Measurements from ENCODE around the gene PTPRM.

PTPRM gene

DNA sequence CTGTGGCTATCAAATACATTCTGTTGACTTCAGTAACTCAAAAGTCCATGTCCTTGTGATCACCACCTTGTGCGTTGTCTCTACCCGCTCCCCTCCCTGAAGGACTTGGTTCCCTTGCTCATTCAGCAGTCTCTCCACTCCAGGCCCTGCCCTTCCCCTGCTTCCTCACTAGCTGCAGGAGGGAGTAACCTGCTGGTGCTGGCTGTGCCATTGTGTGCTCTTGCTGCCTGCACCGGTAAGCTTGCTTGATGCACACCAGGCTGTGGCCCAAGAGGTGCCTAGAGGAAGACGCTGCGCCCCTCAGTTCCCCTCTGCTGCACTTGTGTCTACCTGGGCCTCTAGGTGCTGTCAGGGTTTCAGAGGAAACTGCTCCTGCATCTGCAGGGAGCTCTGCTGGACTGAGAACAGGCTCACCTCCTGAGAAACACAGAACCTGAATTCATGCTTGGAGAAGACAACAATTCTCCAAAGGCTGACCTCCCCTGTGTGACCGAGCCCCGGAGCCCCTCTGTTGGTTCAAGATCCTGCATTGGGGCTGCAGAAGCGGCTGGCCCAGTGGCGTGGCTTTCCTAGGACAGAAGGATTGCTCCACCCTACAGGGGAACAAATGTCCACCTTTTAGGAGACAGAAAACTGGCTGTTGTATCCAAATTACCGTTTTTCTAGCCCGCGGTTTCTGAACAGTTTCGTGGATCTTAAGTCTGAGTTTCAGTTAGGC, 33.6 kb downstream of the PTPRM start:
- no peak for DNase-seq

DNA sequence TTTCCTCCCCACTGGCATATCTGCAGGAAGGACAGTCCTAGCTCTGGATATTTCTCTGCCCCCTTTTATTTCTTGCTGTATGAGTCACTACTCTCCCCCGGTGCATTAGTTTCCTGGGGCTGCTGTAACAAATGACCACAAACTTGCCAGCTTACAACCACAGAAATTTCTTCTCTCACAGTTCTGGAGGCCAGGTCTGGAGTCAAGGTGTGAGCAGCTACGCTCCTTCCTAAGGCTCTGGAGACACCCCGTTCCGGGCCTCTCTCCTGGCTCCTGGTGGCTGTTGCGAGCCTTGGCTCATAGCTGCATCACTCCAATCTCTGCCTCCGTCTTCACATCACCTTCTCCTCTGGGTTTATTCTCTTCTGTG, 34.1 kb downstream of the PTPRM start:
- no peak for DNase-seq

DNA sequence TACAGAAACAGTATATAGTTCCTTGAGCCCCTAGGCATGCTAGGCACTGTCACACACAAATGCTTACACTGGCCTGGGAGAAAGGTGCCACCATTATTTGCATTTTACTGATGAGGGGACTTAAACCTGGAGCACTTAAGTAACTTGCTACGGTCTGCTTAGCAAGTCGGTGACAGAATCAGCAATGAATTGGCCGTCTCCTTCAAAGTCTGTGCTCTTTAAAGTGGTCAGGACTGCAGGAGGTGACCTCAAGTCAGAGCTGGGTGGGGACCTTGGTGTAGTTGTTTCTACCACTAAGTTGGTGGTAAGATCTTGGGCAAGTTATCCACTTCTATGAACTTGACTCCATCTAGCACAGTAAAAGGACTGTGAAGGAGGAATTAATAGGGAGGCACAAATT, 34.8 kb downstream of the PTPRM start:
- no peak for DNase-seq

GRCh38 chr18:7603259-7604000, 36.3 kb downstream of the PTPRM start:
- no peak for DNase-seq

DNA sequence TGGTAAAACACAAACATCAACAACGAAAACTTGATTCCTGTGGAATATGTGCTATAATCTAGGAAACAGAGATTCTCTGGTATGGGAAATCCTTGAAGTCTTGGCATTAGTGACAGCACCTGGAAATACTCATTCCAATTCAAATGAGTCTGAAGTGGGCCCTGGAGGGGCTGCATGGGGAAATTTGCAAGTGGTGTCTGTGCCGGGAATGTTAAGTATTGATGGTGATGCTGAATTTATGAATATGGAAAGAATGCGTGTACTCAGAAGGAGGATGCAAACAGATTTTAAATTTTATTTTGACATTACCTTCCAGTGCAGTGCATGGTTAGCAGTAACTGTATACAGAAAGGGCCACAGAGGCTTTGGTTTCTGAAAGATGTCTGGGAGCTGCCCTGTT, 37.2 kb downstream of the PTPRM start:
- DNase-seq: no peak

DNA sequence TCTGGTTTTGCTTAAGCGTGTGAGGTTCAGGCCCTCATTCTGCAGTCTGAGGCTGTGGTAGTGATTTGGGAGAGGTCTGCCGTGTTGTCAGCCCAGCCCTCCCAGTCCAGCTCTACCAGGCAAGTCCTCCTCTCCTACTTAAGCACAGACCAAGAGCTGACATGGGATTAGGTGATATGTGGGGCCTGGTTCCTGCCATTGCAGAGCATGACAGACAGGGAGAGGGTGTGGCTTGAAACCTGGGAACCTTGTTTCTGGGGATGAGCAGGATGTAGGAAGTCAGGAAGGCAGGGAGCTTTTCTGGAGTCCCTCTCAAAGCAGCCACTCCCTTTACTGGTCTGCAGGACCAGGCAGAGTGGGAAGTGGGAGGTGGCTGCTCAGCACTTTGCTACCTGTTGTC, 38.6 kb downstream of the PTPRM start:
- DNase-seq: no peak

GRCh38 chr18:7607540-7608173, 40.5 kb downstream of the PTPRM start:
- DNase-seq: no peak

DNA sequence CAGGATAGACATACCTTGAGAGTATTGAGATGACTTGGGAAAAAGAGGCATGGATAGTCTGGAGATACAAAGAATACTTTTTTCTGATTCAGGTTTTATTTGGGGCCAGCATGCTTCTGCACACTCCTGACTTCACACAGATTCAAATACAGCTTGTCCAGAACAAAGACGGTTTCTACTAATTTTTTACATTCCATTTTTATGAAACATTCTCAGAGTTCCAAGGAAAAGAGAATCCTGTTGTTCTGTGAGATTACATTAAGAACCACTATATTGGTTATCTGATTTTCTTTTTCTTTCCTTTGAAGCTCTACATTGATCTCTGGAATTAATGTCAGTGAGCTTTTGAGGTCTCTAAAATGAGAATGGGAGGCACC, 41.0 kb downstream of the PTPRM start:
- no peak for DNase-seq

GRCh38 chr18:7608781-7609201, 41.7 kb downstream of the PTPRM start:
- DNase-seq: no peak

GRCh38 chr18:7609617-7610016, 42.5 kb downstream of the PTPRM start:
- DNase-seq: no peak

DNA sequence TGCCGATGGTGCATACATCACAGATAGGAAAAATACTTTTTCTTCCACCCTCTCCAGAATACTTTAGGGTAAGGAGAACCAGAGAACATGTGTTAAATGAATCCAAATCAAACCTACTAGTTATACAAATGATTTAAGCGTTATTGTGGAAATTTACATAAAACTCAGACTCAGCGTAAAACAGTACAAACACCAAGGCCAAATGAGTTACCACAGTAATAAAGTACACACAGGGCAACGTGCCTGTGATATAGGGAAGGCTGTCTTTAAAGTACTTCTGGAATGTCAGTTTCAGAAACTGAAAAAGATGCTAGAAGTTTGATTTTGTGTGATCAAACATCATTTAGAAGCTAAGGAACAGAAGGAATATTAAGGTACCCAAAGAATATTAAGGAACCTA, 46.9 kb downstream of the PTPRM start:
- DNase-seq: no peak

DNA sequence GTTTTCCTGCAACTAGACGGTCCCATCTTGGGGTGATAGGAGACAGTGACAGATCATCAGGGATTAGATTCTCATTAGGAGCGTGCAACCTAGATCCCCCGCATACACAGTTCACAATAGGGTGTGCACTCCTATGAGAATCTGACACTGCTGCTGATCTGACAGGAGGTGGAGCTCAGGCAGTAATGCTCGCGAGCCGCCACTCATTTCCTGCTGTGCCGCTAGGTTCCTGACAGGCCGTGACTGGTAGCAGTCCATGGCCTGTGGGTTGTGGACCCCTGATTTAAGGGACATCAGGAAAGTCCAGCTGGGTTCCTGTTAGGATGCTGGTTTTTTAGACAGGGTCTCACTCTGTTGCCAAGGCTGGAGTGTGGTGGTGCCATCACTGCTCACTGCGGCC, 48.7 kb downstream of the PTPRM start:
- no peak for DNase-seq

DNA sequence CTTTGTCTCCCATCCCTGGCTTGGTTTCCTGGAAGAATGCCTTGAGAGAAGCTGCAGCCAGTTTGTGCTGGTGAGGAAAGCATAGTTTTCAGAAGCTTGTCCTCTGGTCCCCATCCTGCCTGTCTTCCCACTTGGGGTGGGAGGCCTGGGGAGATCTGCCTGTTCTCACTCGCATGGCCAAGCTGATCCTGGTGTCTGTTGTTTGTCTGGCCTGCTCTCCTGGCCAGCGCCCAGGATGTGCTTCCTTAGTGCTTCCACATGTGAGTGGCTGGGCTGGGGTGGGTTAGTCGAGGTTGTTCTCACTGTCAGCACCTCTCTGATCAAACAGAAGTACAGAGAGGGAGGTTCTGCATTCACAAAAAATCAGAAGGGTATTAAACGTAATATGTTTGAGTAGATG, 49.5 kb downstream of the PTPRM start:
- no peak for DNase-seq

DNA sequence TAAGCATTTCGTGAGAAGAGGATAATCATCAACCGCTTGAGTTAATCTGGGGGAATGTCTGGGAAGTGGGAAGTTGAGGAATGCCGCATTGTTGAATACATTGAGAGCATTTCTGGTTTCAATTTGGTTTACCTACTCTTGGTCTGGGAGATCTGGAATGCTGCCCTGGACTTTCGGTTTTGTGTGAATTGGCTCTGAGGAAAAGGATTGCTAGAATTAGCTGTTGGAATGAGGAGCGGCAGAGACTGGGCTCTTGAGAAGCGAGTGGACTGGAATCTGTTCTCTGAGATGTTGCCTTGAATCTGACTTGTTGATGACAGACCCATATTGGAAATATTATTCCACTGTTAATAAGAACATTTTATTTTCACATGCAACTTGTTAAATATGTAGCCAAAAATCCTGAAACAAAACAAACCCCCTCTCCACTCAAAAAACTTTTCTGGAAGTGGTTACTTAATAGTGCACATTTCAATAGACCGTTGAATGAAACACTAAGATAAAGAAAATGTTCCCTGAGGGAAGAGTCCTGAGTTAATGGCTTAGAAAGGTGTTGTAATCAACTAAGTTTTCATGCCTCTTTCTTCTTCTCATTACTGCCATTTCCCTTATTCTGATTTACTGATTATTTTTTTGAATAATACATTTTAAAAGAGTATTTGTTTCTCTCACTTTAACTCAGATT, 50.8 kb downstream of the PTPRM start:
- DNase-seq: no peak

DNA sequence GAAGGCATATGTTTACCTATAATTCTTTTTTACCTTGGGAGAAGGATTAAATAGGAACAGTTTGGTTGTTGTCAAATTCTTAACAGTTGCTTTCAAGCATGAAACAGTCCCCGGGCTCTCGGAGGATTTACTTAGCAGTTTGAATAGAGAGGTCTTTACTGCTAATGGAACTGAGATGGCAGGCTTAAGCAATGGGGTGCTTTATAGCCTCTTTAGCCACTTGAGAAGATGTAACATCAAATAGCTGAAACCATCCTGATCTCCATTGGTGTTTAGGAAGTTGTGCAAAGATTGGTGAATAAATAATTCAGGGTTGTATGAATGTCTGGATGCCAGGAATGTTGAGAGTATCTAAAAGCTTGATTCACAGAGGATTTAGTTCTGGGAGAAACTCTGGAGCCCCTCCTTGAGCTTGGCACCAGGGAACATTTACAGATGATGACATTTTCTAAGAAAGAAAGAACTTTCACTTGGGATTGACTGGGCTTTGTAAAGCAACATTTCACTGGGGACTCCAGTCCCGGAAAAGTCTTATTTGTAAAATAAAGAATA, 51.9 kb downstream of the PTPRM start:
- DNase-seq: no peak

GRCh38 chr18:7619676-7620075, 52.6 kb downstream of the PTPRM start:
- DNase-seq: no peak

DNA sequence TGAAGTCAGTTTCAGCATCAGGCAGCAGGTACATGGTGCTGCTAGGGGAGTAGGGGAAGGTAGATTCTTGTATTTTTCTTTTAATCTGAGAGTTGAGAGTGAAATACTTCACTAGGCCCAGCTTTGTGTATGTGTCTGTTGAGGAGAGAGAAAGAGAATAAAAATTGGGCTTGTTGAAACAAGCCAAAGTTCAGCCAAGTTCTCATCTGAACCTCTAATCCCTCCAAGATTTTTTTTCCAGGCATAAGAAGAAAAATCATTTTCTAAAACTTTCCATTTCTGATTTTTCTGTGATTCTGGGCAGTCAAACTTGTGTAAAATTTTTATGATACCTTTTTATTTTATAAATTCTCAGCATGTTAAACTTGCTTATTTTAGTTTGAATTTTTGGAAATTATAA, 55.6 kb downstream of the PTPRM start:
- no peak for DNase-seq

- DNase-seq: no peak
Measured at GRCh38 chr18:7623681-7624080, 56.6 kb downstream of the PTPRM start.

- DNase-seq: no peak
Measured at GRCh38 chr18:7624697-7625096, 57.6 kb downstream of the PTPRM start.

- DNase-seq: no peak
Measured at GRCh38 chr18:7626175-7626921, 59.2 kb downstream of the PTPRM start.

GRCh38 chr18:7626922-7627440, 59.9 kb downstream of the PTPRM start:
- DNase-seq: peak in 1 of 2 donors; percentile 17

- DNase-seq: no peak
Measured at GRCh38 chr18:7629416-7629815, 62.3 kb downstream of the PTPRM start.

All from inflammatory macrophage treated with lipopolysaccharide for 1 hour (primary cell).